ENCODE measurements around the gene AHCTF1. TPM values are rescaled to one million over a fixed set of nuclear protein-coding genes. Genes with fewer than 3 reads are reported as not detected.

The AHCTF1 gene
- total RNA-seq, 1 experiment from 2014 or later = 44.3 TPM

DNA sequence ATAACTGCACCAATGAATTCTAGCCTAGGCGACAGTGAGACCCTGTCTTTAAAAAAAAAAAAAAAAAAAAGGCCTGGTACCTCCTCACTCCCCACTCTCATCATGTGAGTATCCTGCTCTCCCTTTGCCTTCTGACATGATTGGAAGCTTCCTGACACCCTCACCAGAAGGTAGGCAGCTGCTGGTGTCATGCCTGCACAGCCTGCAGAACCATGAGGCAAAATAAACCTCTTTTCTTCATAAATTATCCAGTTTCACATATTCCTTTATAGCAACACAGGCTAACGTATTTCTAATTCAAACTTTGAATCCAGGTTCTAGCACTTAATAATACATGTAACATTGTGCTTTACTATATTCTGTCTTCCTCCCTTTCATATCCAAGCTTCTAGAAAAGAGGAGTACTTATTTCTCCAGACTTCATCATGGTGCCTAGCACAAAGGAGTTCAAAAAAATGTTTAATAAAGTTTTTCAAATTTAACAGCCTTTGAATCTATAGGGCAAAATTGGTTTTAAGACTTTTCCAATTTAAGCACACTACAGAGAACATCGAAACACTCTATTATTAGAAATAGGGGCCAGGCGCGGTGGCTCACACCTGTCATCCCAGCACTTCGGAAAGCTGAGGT is 5.6 kb downstream of the AHCTF1 start:
- no peaks in the 10 kb centered on the region for H3K27me3 Mint-ChIP-seq (ENCODE audit: low read depth)
- Histone ChIP-seq H2AK5ac (ENCODE audit: insufficient read length, low read length) (no peak overlapping the region), H3K18ac (ENCODE audit: insufficient read length, low read depth, low read length) (no peak overlapping the region), H3K14ac (ENCODE audit: insufficient read depth, low read length) (no peak overlapping the region), H3K56ac (ENCODE audit: insufficient read length, low read depth, low read length) (no peak overlapping the region), H3K27me3 (ENCODE audit: insufficient read depth, low read length) (no peaks in the 10 kb centered on the region), H2BK120ac (ENCODE audit: low read depth, low read length, poor library complexity, severe bottlenecking) (no peak overlapping the region), H2BK12ac (ENCODE audit: insufficient read length, low read depth, low read length) (no peak overlapping the region), H3K9me3 (ENCODE audit: control insufficient read depth, low read depth, low read length) (no peaks in the 10 kb centered on the region), H2BK15ac (ENCODE audit: low read depth, low read length) (no peak overlapping the region), H3K79me1 (ENCODE audit: insufficient read depth, low read depth, low read length, poor library complexity, severe bottlenecking) (peaks cover 3% of the 10 kb centered on the region), H3K23me2 (ENCODE audit: insufficient read length, low read depth, low read length, poor library complexity, severe bottlenecking) (no peaks in the 10 kb centered on the region), H3K4ac (ENCODE audit: low read depth, low read length) (no peak overlapping the region), H3K9ac (ENCODE audit: extremely low read depth, insufficient read length, low read length) (no peak overlapping the region), H4K5ac (ENCODE audit: insufficient read length, low read depth, low read length) (no peak overlapping the region), H2BK20ac (ENCODE audit: low read depth, low read length, poor library complexity, severe bottlenecking) (no peak overlapping the region), H2AFZ (ENCODE audit: low read length) (no peak overlapping the region), H3K4me2 (ENCODE audit: insufficient read depth, insufficient read length, low read length) (no peak overlapping the region), H3T11ph (ENCODE audit: low read length) (no peak overlapping the region), H4K20me1 (ENCODE audit: control insufficient read depth, insufficient read depth, insufficient read length) (no peaks in the 10 kb centered on the region), H3K4me1 (ENCODE audit: insufficient read depth, low read length) (peaks cover 3% of the 10 kb centered on the region; the same call in 1 of the 2 replicates), H2BK5ac (ENCODE audit: insufficient read length, low read length) (no peak overlapping the region), H4K91ac (ENCODE audit: insufficient read length, low read depth, low read length) (no peak overlapping the region), H4K8ac (replicated peaks; ENCODE audit: insufficient read length, low read depth, low read length) (no peak overlapping the region), H3K23ac (ENCODE audit: insufficient read length, low read depth, low read length) (no peak overlapping the region), H3K27ac (ENCODE audit: insufficient read length, low read depth, low read length) (no peak overlapping the region), H3K79me2 (ENCODE audit: insufficient read depth, low read length) (peaks cover 57% of the 10 kb centered on the region)
- peak overlapping the region in 1 of 3 experiments; percentile 71; a peak in 1 of 7 replicates for H3K27ac Mint-ChIP-seq
- H3K36me3 Mint-ChIP-seq (ENCODE audit: insufficient read depth in 1 of 3, low read depth in 3 of 3) = peaks cover 29 to 36% (median 33%) of the 10 kb centered on the region in 3 experiments
- TF ChIP-seq CTCF (conservative IDR thresholded peaks at IDR 0.05) = no peak
- peaks cover 0 to 6% of the 10 kb centered on the region in 2 experiments; a peak in 3 of 5 replicates for H3K9me3 Mint-ChIP-seq
- no CpG with 5 or more reads among the region's 6 CpGs for WGBS (ENCODE audit: extremely low coverage, insufficient read length, low lambda C conversion rate)
- peaks cover 38 to 45% of the 10 kb centered on the region in 2 experiments for H3K4me1 Mint-ChIP-seq
- H3K4me3 Mint-ChIP-seq = no peak overlapping the region
- DNase-seq = no peak

Data from H9 (cell line).